Epidermal melanocyte (primary cell): ENCODE results near the gene FLII.
"Not testable (repeated sequence)": the region's sequence is repeated elsewhere in the genome, so short reads cannot be mapped to it uniquely, and the experiment has no call there.

Experiments
- DNase-seq: peaks from one replicate; pipeline ENCODE4 v3.0.0; 2011; ENCODE audit warnings: low spot score; ENCODE audit not compliant: insufficient read length

The FLII gene

GRCh38 chr17:18258356-18259038 lies at the start of gene FLII:
TSS of gene FLII (minus strand) at chr17:18258738. CDS start at chr17:18258690, 48 bp downstream.
- peak; percentile 77 for DNase-seq

GRCh38 chr17:18303206-18303605 lies 44.7 kb upstream of the FLII start:
- not testable (repeated sequence) for DNase-seq

- no peak for DNase-seq
Measured at GRCh38 chr17:18300725-18301480, 42.4 kb upstream of the FLII start.

GRCh38 chr17:18298061-18298460 lies 39.5 kb upstream of the FLII start:
- DNase-seq, result not testable (repeated sequence)

GRCh38 chr17:18291718-18292540 lies 33.4 kb upstream of the FLII start:
- DNase-seq, result no peak

- no peak for DNase-seq
Measured at GRCh38 chr17:18285296-18285695, 26.8 kb upstream of the FLII start.

- DNase-seq, result no peak
Measured at GRCh38 chr17:18281788-18282187, 23.2 kb upstream of the FLII start.

GRCh38 chr17:18280766-18281371 lies 22.3 kb upstream of the FLII start:
- DNase-seq, result no peak

GRCh38 chr17:18280249-18280648 lies 21.7 kb upstream of the FLII start:
- DNase-seq, result no peak

GRCh38 chr17:18278867-18279266 lies 20.3 kb upstream of the FLII start:
- no peak for DNase-seq

- DNase-seq, result no peak
Measured at GRCh38 chr17:18277076-18277475, 18.5 kb upstream of the FLII start.

- DNase-seq, result no peak
Measured at GRCh38 chr17:18270046-18270931, 11.8 kb upstream of the FLII start.

- DNase-seq, result no peak
Measured at GRCh38 chr17:18267927-18268711, 9.6 kb upstream of the FLII start.

- no peak for DNase-seq
Measured at GRCh38 chr17:18267366-18267765, 8.8 kb upstream of the FLII start.

- no peak for DNase-seq
Measured at GRCh38 chr17:18263885-18264682, 5.5 kb upstream of the FLII start.

GRCh38 chr17:18262641-18263040 lies 4.1 kb upstream of the FLII start:
- DNase-seq, result no peak

- DNase-seq, result no peak
Measured at GRCh38 chr17:18262111-18262510, 3.6 kb upstream of the FLII start.

- no peak for DNase-seq
Measured at GRCh38 chr17:18261659-18262058, 3.1 kb upstream of the FLII start.

GRCh38 chr17:18261146-18261515 lies 2.6 kb upstream of the FLII start:
- no peak for DNase-seq
